K562 (cell line): ENCODE data around the gene ZBTB42. TPM values are rescaled to one million over a fixed set of nuclear protein-coding genes. Genes with fewer than 3 reads are reported as not detected.

Experiments used
- ATAC-seq: fragments of 200-7000 bp; cut with Tn5 transposase; 3 replicates; pipeline ENCODE4 v1.9.1; 2020; ENCODE audit warnings: moderate library complexity
- BruUV-seq: library from RNA; stranded (reverse); fragments of 400-500 nt; replicated peaks from 2 replicates; lab custom pipeline; 2021; lab: Mats Ljungman, UMichigan
- CTCF ChIA-PET: fragments of 300-600 bp; formaldehyde crosslinking; extraction: SDS; loops from one replicate; lab custom pipeline; 2021; ENCODE audit warnings: low intra/inter-chr PET ratio; lab: Yijun Ruan, JAX
- POLR2A ChIA-PET: fragments of 300-600, 350-650 bp; sonication (Branson Sonifier 250); formaldehyde crosslinking; extraction: SDS; loops from one replicate; lab custom pipeline; 2021; ENCODE audit warnings: antibody characterized with exemption, inconsistent platforms; lab: Yijun Ruan, JAX
- DNase-seq, 4 experiments: peaks; one replicate each; pipeline versions ENCODE4 v3.0.0 to v3.0.0-alpha.2; 2011 to 2018; ENCODE audit warnings: low spot score in 3 of 4, mixed read lengths in 3 of 4; ENCODE audit errors: extremely low read depth in 1 of 4
- FAIRE-seq: peaks from 2 replicates; lab custom pipeline; 2011; peaks lifted over from hg19 to GRCh38; lab: Jason Lieb, UNC
- H2AFZ ChIP-seq: 2 replicates; pipeline ENCODE4 v1.6.0; 2011; ENCODE audit warnings: low read depth, low read length, control low read depth, inconsistent platforms
- H3K27ac ChIP-seq: fragments of 200-600 bp; 3 replicates; pipeline ENCODE4 v1.8.0; 2011; ENCODE audit warnings: low read depth, mild to moderate bottlenecking, control low read depth, inconsistent platforms, low read length, moderate library complexity, mixed read lengths; ENCODE audit errors: extremely low read depth
- H3K27me3 ChIP-seq, 2 experiments: fragments of 300-600 bp in 1 of 2; 2 replicates in 1 of 2; 3 replicates in 1 of 2; pipeline versions ENCODE4 v1.6.0 to v1.8.0; 2011; ENCODE audit warnings: inconsistent platforms in 2 of 2, low read length in 2 of 2, mild to moderate bottlenecking in 1 of 2, mixed read lengths in 1 of 2, moderate library complexity in 1 of 2; ENCODE audit not compliant: control insufficient read depth in 2 of 2, insufficient read depth in 2 of 2
- H3K36me3 ChIP-seq: fragments of 300-600 bp; 3 replicates; pipeline ENCODE4 v1.8.0; 2011; ENCODE audit warnings: mild to moderate bottlenecking, low read length, inconsistent platforms; ENCODE audit not compliant: control insufficient read depth, insufficient read depth
- H3K4me1 ChIP-seq, 2 experiments: fragments of 200-600 bp in 1 of 2; replicated peaks in 1 of 2; 2 replicates in 1 of 2; 3 replicates in 1 of 2; pipeline versions ENCODE4 v1.5.1 to v1.8.0; 2011; ENCODE audit warnings: inconsistent platforms in 2 of 2, low read length in 2 of 2, mild to moderate bottlenecking in 1 of 2, mixed read lengths in 1 of 2, moderate library complexity in 1 of 2; ENCODE audit not compliant: control insufficient read depth in 2 of 2, insufficient read depth in 2 of 2
- H3K4me2 ChIP-seq: 2 replicates; pipeline ENCODE4 v1.6.1; 2011; ENCODE audit warnings: low read length, control low read depth, inconsistent platforms, mixed read lengths; ENCODE audit not compliant: insufficient read depth
- H3K4me3 ChIP-seq: fragments of 200-600 bp; sonication (generic), shearing (Covaris generic); 2 replicates; pipeline ENCODE4 v1.5.1; 2016; ENCODE audit warnings: control low read depth, inconsistent platforms
- H3K79me2 ChIP-seq: fragments of 200-600 bp; 3 replicates; pipeline ENCODE4 v1.8.0; 2011; ENCODE audit warnings: low read length, inconsistent platforms; ENCODE audit not compliant: control insufficient read depth, insufficient read depth
- H3K9ac ChIP-seq, 2 experiments: 2 replicates each; pipeline versions ENCODE4 v1.6.0 to v1.6.1; 2011; ENCODE audit warnings: low read depth in 2 of 2, low read length in 2 of 2, control low read depth in 1 of 2, inconsistent platforms in 1 of 2, mild to moderate bottlenecking in 1 of 2, mixed read lengths in 1 of 2; ENCODE audit not compliant: insufficient read depth in 1 of 2
- H3K9me1 ChIP-seq: one replicate; pipeline ENCODE4 v1.6.0; 2011; ENCODE audit warnings: inconsistent platforms, mild to moderate bottlenecking, low read length, moderate library complexity; ENCODE audit not compliant: control insufficient read depth, insufficient read depth
- H3K9me3 ChIP-seq: replicated peaks from 2 replicates; pipeline ENCODE4 v1.5.1; 2011; ENCODE audit warnings: low read depth, low read length, inconsistent platforms; ENCODE audit not compliant: control insufficient read depth, insufficient read depth
- H4K20me1 ChIP-seq: replicated peaks from 2 replicates; pipeline ENCODE4 v1.6.1; 2011; ENCODE audit warnings: low read length, inconsistent platforms, mixed read lengths; ENCODE audit not compliant: control insufficient read depth, insufficient read depth
- AFF1 ChIP-seq, 2 experiments: fragments of 450-650 bp; IDR thresholded peaks; 2 replicates each; pipeline ENCODE4 v1.6.1; 2018; ENCODE audit warnings: mild to moderate bottlenecking in 2 of 2, low read depth in 1 of 2; ENCODE audit not compliant: partially characterized antibody in 2 of 2
- DDX20 ChIP-seq: fragments of 450-650 bp; IDR thresholded peaks from 2 replicates; pipeline ENCODE4 v1.6.1; 2016; ENCODE audit warnings: missing genetic modification characterization, low read depth, mild to moderate bottlenecking, missing compliant biosample characterization, moderate library complexity
- EP400 ChIP-seq: fragments of 450-650 bp; IDR thresholded peaks from 2 replicates; pipeline ENCODE4 v1.6.1; 2017; ENCODE audit warnings: antibody characterized with exemption, mild to moderate bottlenecking, moderate library complexity
- FOXP1 ChIP-seq: sonication (generic); formaldehyde crosslinking; IDR thresholded peaks from 2 replicates; pipeline ENCODE4 v1.8.0; 2022; ENCODE audit warnings: mild to moderate bottlenecking, missing genetic modification reagents
- MED1 ChIP-seq: sonication (generic); formaldehyde crosslinking; IDR thresholded peaks from 2 replicates; pipeline ENCODE4 v1.8.1; 2023; ENCODE audit warnings: missing genetic modification reagents, borderline replicate concordance
- NCOA4 ChIP-seq: fragments of 450-650 bp; IDR thresholded peaks from 2 replicates; pipeline ENCODE4 v1.6.1; 2018; ENCODE audit warnings: mild to moderate bottlenecking; ENCODE audit not compliant: partially characterized antibody
- OTX1 ChIP-seq: fragments of 450-650 bp; formaldehyde crosslinking; IDR thresholded peaks from 2 replicates; pipeline ENCODE4 v1.4.0; 2022; ENCODE audit warnings: mild to moderate bottlenecking
- THAP12 ChIP-seq: fragments of 250-450 bp; sonication (Bioruptor Pico); IDR thresholded peaks from 2 replicates; pipeline ENCODE4 v1.9.0; 2021; ENCODE audit warnings: mild to moderate bottlenecking, inconsistent platforms
- TRIM25 ChIP-seq: fragments of 450-650 bp; IDR thresholded peaks from 2 replicates; pipeline ENCODE4 v1.7.0; 2016; ENCODE audit warnings: borderline replicate concordance
- ZFP30 ChIP-seq: fragments of 250-450 bp; sonication (Bioruptor Pico); IDR thresholded peaks from 2 replicates; pipeline ENCODE4 v1.8.0; 2022; ENCODE audit warnings: moderate library complexity, mild to moderate bottlenecking, inconsistent platforms, borderline replicate concordance
- ZFPM2 ChIP-seq: fragments of 250-450 bp; sonication (Bioruptor Pico); IDR thresholded peaks from 2 replicates; pipeline ENCODE4 v1.5.1; 2022; ENCODE audit warnings: mild to moderate bottlenecking
- ZNF324 ChIP-seq: fragments of 250-450 bp; sonication (Bioruptor Pico); IDR thresholded peaks from 2 replicates; pipeline ENCODE4 v1.4.0; 2020; ENCODE audit warnings: mild to moderate bottlenecking
- ZNF57 ChIP-seq: fragments of 450-650 bp; formaldehyde crosslinking; IDR thresholded peaks from 2 replicates; pipeline ENCODE4 v1.4.0; 2020; ENCODE audit warnings: mild to moderate bottlenecking, moderate library complexity
- ZNF644 ChIP-seq: fragments of 200-800 bp; sonication (Bioruptor generic); IDR thresholded peaks from 2 replicates; pipeline ENCODE4 v1.6.1; 2016; ENCODE audit warnings: low read depth, missing genetic modification characterization, missing compliant biosample characterization
- WGBS: fragments of 100-300 bp; shearing (Covaris generic); methylation state at CpG from one replicate; pipeline ENCODE4 v1.1.6; 2016; ENCODE audit warnings: low coverage, mixed read lengths; ENCODE audit not compliant: insufficient coverage; ENCODE audit errors: missing lambda C conversion rate; 5-methylcytosine and 5-hydroxymethylcytosine counted together
- in situ Hi-C: fragments of 300-500 bp; cut with MboI; formaldehyde crosslinking; loops from 4 replicates; pipeline ENCODE4 v1.15.0; 2018; ENCODE audit warnings: inconsistent platforms, mixed read lengths
- intact Hi-C: fragments of 100-400 bp; cut with micrococcal nuclease; formaldehyde crosslinking; loops from 2 replicates; pipeline ENCODE4 v1.14.2; 2022
- polyA plus RNA-seq, 8 experiments: library from polyadenylated mRNA; depleted of rRNA in 4 of 8; stranded (reverse) in 5 of 8; unstranded in 3 of 8; fragments of >200 nt; fragmentation: Nextera tagmentation in 2 of 8; fragmentation: Illumina TruSeq in 1 of 8; extraction: Ambion mirVana in 2 of 8; extraction: Trizol in 1 of 8; gene quantifications; 2 replicates each; pipeline versions ENCODE4 v1.2.1 to v1.2.3, GENCODE V29; 2011 to 2014; ENCODE audit warnings: inconsistent platforms in 1 of 8, missing spikeins in 1 of 8
- total RNA-seq, 7 experiments: library from RNA; depleted of rRNA in 6 of 7; stranded (reverse); fragments of >200 nt in 6 of 7; fragmentation: Illumina TruSeq in 2 of 7; extraction: Trizol in 2 of 7; gene quantifications; 2 replicates each; pipeline versions ENCODE4 v1.2.1 to v1.2.3, GENCODE V29; 2011 to 2021; ENCODE audit warnings: low replicate concordance in 1 of 7

Gene ZBTB42
- total and polyA plus RNA-seq, 9 of the 15 experiments (the other 6 are each of a cell fraction or from before 2014, with no cell fraction given), result 0.03 to 8.5 (median 2.4) TPM

GRCh38 chr14:104844306-104845032 lies 43.6 kb downstream of the ZBTB42 start:
- Histone ChIP-seq H3K9me1 (no peaks in the 10 kb centered on the region), H3K9me3 (no peaks in the 10 kb centered on the region), H3K79me2 (no peaks in the 10 kb centered on the region), H2AFZ (no peak overlapping the region), H3K4me1 (peaks cover 0 to 13% of the 10 kb centered on the region in 2 experiments; a peak in 2 of 5 replicates), H3K4me2 (no peak overlapping the region), H3K27ac (no peak overlapping the region), H3K4me3 (no peak overlapping the region), H3K36me3 (no peaks in the 10 kb centered on the region), H3K9ac (no peak overlapping the region), H4K20me1 (no peaks in the 10 kb centered on the region), H3K27me3 (peaks cover 17 to 54% of the 10 kb centered on the region in 2 experiments)
- intact Hi-C loops, result no loop called here
- ChIA-PET POLR2A (no interaction called here), CTCF (no interaction called here)
- in situ Hi-C loops, result no loop called here
- ATAC-seq, result peak; percentile 52; the same call in 2 of the 3 replicates
- no peak for FAIRE-seq
- WGBS, result 36% methylated on average over 12 of the region's 27 CpGs
- DNase-seq, result no peak
- BruUV-seq, result no TSS peak
- TF ChIP-seq DDX20 (tag) (no peak), TRIM25 (no peak), NCOA4 (no peak), OTX1 (CRISPR knock-in tag) (no peak), ZFPM2 (CRISPR knock-in tag) (no peak), ZNF324 (no peak), MED1 (CRISPR knock-in tag) (no peak), FOXP1 (no peak), ZFP30 (CRISPR knock-in tag) (no peak), EP400 (no peak), ZNF57 (CRISPR knock-in tag) (no peak), AFF1 (IDR thresholded peaks at IDR 0.05; ENCODE audit: low read depth in 1 of 2, partially characterized antibody in 2 of 2) (no peak), ZNF644 (tag) (no peak), THAP12 (CRISPR knock-in tag) (no peak)
